ENCODE results near the gene DOCK3.

DNA sequence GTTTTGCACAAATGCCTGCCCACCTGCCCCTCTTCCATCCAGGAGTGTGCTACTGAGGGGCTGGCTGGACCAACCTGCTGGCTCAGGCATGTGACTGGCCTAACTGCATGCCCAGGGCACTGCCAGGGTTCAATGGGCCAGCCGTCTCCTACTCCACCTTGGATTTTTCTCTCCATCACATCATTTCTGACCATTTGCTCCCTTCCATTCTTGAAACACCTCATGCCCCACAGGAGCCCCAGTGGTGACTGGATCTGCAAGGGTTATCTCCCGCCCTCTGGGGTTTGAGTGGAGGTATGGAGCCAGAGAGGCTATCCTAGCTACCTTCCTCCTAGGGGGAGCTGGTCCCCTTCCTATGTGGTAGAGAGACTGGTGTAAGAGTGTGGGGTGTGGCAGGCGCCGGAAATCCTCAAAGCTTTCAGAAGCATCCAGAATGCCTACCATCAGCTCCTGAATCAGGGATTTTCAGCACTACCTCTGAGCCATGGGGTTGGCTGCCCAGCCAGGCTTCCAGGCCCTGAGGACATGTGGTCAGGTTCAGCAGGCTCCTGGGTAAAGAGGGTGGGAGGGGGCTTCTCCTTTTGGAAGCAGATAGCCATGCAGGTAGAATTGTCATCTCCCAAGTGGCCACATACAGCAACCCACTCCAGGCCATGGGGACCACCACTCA, 707.5 kb downstream of the DOCK3 start:
- TF ChIP-seq, protein P1, sequence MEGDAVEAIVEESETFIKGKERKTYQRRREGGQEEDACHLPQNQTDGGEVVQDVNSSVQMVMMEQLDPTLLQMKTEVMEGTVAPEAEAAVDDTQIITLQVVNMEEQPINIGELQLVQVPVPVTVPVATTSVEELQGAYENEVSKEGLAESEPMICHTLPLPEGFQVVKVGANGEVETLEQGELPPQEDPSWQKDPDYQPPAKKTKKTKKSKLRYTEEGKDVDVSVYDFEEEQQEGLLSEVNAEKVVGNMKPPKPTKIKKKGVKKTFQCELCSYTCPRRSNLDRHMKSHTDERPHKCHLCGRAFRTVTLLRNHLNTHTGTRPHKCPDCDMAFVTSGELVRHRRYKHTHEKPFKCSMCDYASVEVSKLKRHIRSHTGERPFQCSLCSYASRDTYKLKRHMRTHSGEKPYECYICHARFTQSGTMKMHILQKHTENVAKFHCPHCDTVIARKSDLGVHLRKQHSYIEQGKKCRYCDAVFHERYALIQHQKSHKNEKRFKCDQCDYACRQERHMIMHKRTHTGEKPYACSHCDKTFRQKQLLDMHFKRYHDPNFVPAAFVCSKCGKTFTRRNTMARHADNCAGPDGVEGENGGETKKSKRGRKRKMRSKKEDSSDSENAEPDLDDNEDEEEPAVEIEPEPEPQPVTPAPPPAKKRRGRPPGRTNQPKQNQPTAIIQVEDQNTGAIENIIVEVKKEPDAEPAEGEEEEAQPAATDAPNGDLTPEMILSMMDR (IDR thresholded peaks at IDR 0.05) = no peak
- TF ChIP-seq POLR2A (IDR thresholded peaks at IDR 0.05) = no peak
- no peak for TF ChIP-seq POLR2AphosphoS5 (IDR thresholded peaks at IDR 0.05; ENCODE audit: insufficient read depth in 1 of 2, low read depth in 1 of 2)

Measured in vagina (tissue), 2 donors.